Erythroblast (primary cell): ENCODE results near the gene LRSAM1.

Experiments
- DNase-seq, 2 experiments: peaks; one replicate each; lab custom pipeline; 2025; lab: John Stamatoyannopoulos, UW
- GATA1 ChIP-seq: IDR thresholded peaks from 2 replicates; pipeline ENCODE4 v1.6.1; 2011; ENCODE audit warnings: low read depth, mild to moderate bottlenecking, control low read depth, low read length, moderate library complexity
- POLR2A ChIP-seq: IDR thresholded peaks from 2 replicates; pipeline ENCODE4 v1.6.1; 2011; ENCODE audit warnings: mild to moderate bottlenecking, low read length

Gene LRSAM1

GRCh38 chr9:127450830-127451607 lies at the start of gene LRSAM1, which contains the start of gene RPL12:
Gene LRSAM1, plus strand, starts transcription at chr9:127451510. Its CDS starts 3,018 bp downstream, at chr9:127454528.
Gene RPL12, minus strand, starts transcription at chr9:127451406. Its CDS starts 89 bp downstream, at chr9:127451317.
- peak; percentile 96 to 99 for DNase-seq
- TF ChIP-seq POLR2A (peak; percentile 100), GATA1 (no peak)

GRCh38 chr9:127402401-127403090 lies 48.8 kb upstream of the LRSAM1 start:
- TF ChIP-seq POLR2A = no peak
- TF ChIP-seq GATA1 = no peak
- no peak for DNase-seq

GRCh38 chr9:127403507-127404192 lies 47.7 kb upstream of the LRSAM1 start:
- DNase-seq = no peak

GRCh38 chr9:127404631-127405030 lies 46.7 kb upstream of the LRSAM1 start:
- no peak for DNase-seq
- TF ChIP-seq POLR2A (no peak), GATA1 (no peak)

More at GRCh38 chr9:127403507-127404192, 47.7 kb upstream of the LRSAM1 start:
- no peak for TF ChIP-seq GATA1
- no peak for TF ChIP-seq POLR2A

- no peak for DNase-seq
- TF ChIP-seq GATA1 (no peak), POLR2A (no peak)
Measured at GRCh38 chr9:127405344-127406125, 45.8 kb upstream of the LRSAM1 start.

- TF ChIP-seq POLR2A (no peak), GATA1 (no peak)
- no peak for DNase-seq
Measured at GRCh38 chr9:127406799-127407491, 44.4 kb upstream of the LRSAM1 start.

- no peak for DNase-seq
Measured at GRCh38 chr9:127407492-127407843, 43.8 kb upstream of the LRSAM1 start.

GRCh38 chr9:127411122-127411521 lies 40.2 kb upstream of the LRSAM1 start:
- TF ChIP-seq GATA1 (no peak), POLR2A (no peak)
- DNase-seq = no peak

More at GRCh38 chr9:127407492-127407843, 43.8 kb upstream of the LRSAM1 start:
- TF ChIP-seq GATA1 (no peak), POLR2A (no peak)

- DNase-seq = no peak
- no peak for TF ChIP-seq GATA1
- TF ChIP-seq POLR2A = no peak
Measured at GRCh38 chr9:127415141-127415540, 36.2 kb upstream of the LRSAM1 start.

GRCh38 chr9:127415657-127416056 lies 35.7 kb upstream of the LRSAM1 start:
- DNase-seq = no peak
- TF ChIP-seq POLR2A = no peak
- no peak for TF ChIP-seq GATA1

- DNase-seq = no peak
- TF ChIP-seq POLR2A = no peak
Measured at GRCh38 chr9:127417131-127418036, 33.9 kb upstream of the LRSAM1 start.
